GM21423 (cell line): Measurements from ENCODE around the gene NBEA.
"Not testable (repeated sequence)": the region's sequence is repeated elsewhere in the genome, so short reads cannot be mapped to it uniquely, and the experiment has no call there.

Experiments
- ATAC-seq: cut with Tn5 transposase; IDR thresholded peaks from one replicate; pipeline ENCODE4 v1.9.1; 2021; ENCODE audit warnings: mild to moderate bottlenecking, moderate library complexity; ENCODE audit not compliant: unreplicated experiment

The NBEA gene

GRCh38 chr13:35378939-35379338 is 436.9 kb downstream of the NBEA start:
- ATAC-seq, result no peak

GRCh38 chr13:35379663-35380062 is 437.6 kb downstream of the NBEA start:
- no peak for ATAC-seq

- no peak for ATAC-seq
Measured at GRCh38 chr13:35387682-35388250, 445.7 kb downstream of the NBEA start.

- ATAC-seq, result no peak
Measured at GRCh38 chr13:35388441-35389355, 446.6 kb downstream of the NBEA start.

GRCh38 chr13:35389535-35389934 is 447.5 kb downstream of the NBEA start:
- ATAC-seq, result no peak

- ATAC-seq, result no peak
Measured at GRCh38 chr13:35392768-35393167, 450.7 kb downstream of the NBEA start.

- ATAC-seq, result no peak
Measured at GRCh38 chr13:35393886-35394285, 451.8 kb downstream of the NBEA start.

- ATAC-seq, result not testable (repeated sequence)
Measured at GRCh38 chr13:35408285-35408684, 466.2 kb downstream of the NBEA start.

GRCh38 chr13:35411059-35411744 is 469.1 kb downstream of the NBEA start:
- ATAC-seq, result no peak

- no peak for ATAC-seq
Measured at GRCh38 chr13:35448465-35448864, 506.4 kb downstream of the NBEA start.

GRCh38 chr13:35449821-35450220 is 507.8 kb downstream of the NBEA start:
- ATAC-seq, result no peak

- ATAC-seq, result no peak
Measured at GRCh38 chr13:35455022-35455421, 513.0 kb downstream of the NBEA start.

- no peak for ATAC-seq
Measured at GRCh38 chr13:35457258-35457657, 515.2 kb downstream of the NBEA start.

- no peak for ATAC-seq
Measured at GRCh38 chr13:35460061-35460460, 518.0 kb downstream of the NBEA start.

GRCh38 chr13:35465371-35465770 is 523.3 kb downstream of the NBEA start:
- no peak for ATAC-seq

- ATAC-seq, result no peak
Measured at GRCh38 chr13:35468195-35468594, 526.1 kb downstream of the NBEA start.

GRCh38 chr13:35469806-35470525 is 527.9 kb downstream of the NBEA start:
- no peak for ATAC-seq

- ATAC-seq, result no peak
Measured at GRCh38 chr13:35470671-35471661, 528.9 kb downstream of the NBEA start.

- ATAC-seq, result no peak
Measured at GRCh38 chr13:35471706-35472322, 529.7 kb downstream of the NBEA start.
